ENCODE data around the gene PADI3. TPM values are rescaled to one million over a fixed set of nuclear protein-coding genes. Genes with fewer than 3 reads are reported as not detected.

The PADI3 gene
- total RNA-seq, 4 donors from 2014 or later = not detected

GRCh38 chr1:17234405-17234804, 14.5 kb upstream of the PADI3 start:
- no peak for TF ChIP-seq CTCF (IDR thresholded peaks at IDR 0.05; ENCODE audit: low read depth)

- no peak for TF ChIP-seq CTCF (IDR thresholded peaks at IDR 0.05; ENCODE audit: low read depth)
These were observed 13.6 kb upstream of the PADI3 start for GRCh38 chr1:17235135-17235885.

GRCh38 chr1:17236779-17237560, 11.9 kb upstream of the PADI3 start:
- no peak for TF ChIP-seq CTCF (IDR thresholded peaks at IDR 0.05; ENCODE audit: low read depth)

GRCh38 chr1:17237561-17237903, 11.4 kb upstream of the PADI3 start:
- no peak for TF ChIP-seq CTCF (IDR thresholded peaks at IDR 0.05; ENCODE audit: low read depth)

GRCh38 chr1:17239420-17239819, 9.5 kb upstream of the PADI3 start:
- TF ChIP-seq CTCF (IDR thresholded peaks at IDR 0.05; ENCODE audit: low read depth) = no peak

- no peak for TF ChIP-seq CTCF (IDR thresholded peaks at IDR 0.05; ENCODE audit: low read depth)
These were observed 5.6 kb upstream of the PADI3 start for GRCh38 chr1:17243274-17243673.
